OCI-LY3 (cell line): Measurements from ENCODE around the gene DAB1.

Source experiments
- EZH2phosphoT487 ChIP-seq: fragments of 200-600 bp; shearing (Covaris generic); IDR thresholded peaks from 2 replicates; pipeline ENCODE4 v1.6.1; 2018; ENCODE audit warnings: antibody characterized with exemption, mixed run types, low read depth
- TF ChIP-seq, protein P1 (sequence below): fragments of 200-600, 300-600 bp; sonication (generic); IDR thresholded peaks from 2 replicates; pipeline ENCODE4 v1.5.1; 2014; ENCODE audit warnings: antibody characterized with exemption, low read length, low read depth

DNA sequence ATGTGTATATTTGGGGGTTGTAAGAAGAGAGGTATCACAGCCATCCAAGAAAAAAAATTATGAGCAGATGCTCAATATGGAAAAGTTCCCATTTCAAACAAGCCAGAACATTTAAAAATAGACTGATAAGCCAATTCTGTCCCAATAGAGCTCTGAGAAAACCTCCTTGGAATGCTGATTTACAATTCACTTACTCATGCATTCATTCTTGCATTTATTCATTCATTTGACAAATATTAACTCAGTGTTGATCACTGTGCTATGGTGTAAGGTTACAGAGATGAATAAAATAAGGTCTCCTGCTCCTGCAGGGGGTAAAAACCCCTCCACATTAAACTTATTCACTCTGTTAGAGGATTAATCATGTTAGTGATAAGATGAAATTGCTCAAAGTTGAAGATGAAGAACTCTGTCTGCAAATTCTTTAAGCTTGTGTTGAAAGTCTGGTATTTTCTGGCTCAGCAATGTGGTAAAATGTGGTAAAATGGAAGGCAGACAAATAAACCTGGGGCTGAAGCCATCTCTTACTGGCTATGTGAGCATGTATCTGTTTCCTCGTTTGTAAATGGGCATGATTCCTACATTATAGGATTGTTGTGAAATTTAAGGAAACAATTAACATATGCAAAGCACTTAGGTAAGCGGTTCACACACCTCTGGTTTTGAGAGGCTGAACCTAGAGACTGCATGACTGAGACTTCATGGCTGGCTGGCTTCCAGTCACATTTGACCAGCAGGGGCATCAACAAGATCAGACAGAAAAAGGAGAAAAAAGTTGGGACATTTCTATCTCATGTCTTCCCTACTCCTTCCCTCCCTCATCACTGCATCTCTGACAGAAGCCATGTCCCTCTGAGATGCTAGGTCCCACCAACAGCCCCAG lies 45.0 kb upstream of the DAB1 start:
- TF ChIP-seq, protein P1, sequence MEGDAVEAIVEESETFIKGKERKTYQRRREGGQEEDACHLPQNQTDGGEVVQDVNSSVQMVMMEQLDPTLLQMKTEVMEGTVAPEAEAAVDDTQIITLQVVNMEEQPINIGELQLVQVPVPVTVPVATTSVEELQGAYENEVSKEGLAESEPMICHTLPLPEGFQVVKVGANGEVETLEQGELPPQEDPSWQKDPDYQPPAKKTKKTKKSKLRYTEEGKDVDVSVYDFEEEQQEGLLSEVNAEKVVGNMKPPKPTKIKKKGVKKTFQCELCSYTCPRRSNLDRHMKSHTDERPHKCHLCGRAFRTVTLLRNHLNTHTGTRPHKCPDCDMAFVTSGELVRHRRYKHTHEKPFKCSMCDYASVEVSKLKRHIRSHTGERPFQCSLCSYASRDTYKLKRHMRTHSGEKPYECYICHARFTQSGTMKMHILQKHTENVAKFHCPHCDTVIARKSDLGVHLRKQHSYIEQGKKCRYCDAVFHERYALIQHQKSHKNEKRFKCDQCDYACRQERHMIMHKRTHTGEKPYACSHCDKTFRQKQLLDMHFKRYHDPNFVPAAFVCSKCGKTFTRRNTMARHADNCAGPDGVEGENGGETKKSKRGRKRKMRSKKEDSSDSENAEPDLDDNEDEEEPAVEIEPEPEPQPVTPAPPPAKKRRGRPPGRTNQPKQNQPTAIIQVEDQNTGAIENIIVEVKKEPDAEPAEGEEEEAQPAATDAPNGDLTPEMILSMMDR, result no peak
- TF ChIP-seq EZH2phosphoT487, result no peak
